Gastroesophageal sphincter (tissue), 4 donors: Measurements from ENCODE around the gene RNF213. TPM values are rescaled to one million over a fixed set of nuclear protein-coding genes. Genes with fewer than 3 reads are reported as not detected.

ENCODE experiments used
- ATAC-seq: fragments of 150-250 bp; one replicate; pipeline ENCODE4 v1.9.1; 2016; ENCODE audit warnings: mild to moderate bottlenecking, moderate library complexity
- H3K27ac ChIP-seq, 4 donors: fragments of 200-600 bp; sonication (generic) in 3 of 4; 1 replicate in 3 of 4; 2 replicates in 1 of 4; pipeline ENCODE4 v1.5.1; 2016 to 2019
- H3K27me3 ChIP-seq: fragments of 200-600 bp; sonication (generic); one replicate; pipeline ENCODE4 v1.5.1; 2019
- H3K36me3 ChIP-seq, 2 donors: fragments of 200-600 bp; sonication (generic); one replicate each; pipeline ENCODE4 v1.5.1; 2019; ENCODE audit warnings: control low read depth in 1 of 2
- H3K4me1 ChIP-seq, 3 donors: fragments of 200-600 bp; sonication (generic); 1 replicate in 2 of 3; 2 replicates in 1 of 3; pipeline ENCODE4 v1.5.1; 2016 to 2019; ENCODE audit warnings: control low read depth in 2 of 3
- H3K4me3 ChIP-seq, 2 donors: fragments of 200-600 bp; sonication (generic); one replicate each; pipeline ENCODE4 v1.5.1; 2019; ENCODE audit warnings: mild to moderate bottlenecking in 1 of 2, moderate library complexity in 1 of 2
- H3K9me3 ChIP-seq, 3 donors: fragments of 200-600 bp; sonication (generic); one replicate each; pipeline ENCODE4 v1.5.1; 2017 to 2019; ENCODE audit warnings: control low read depth in 2 of 3
- CTCF ChIP-seq, 4 experiments: fragments of 200-600 bp in 2 of 4; fragments of 450-650 bp in 2 of 4; sonication (generic) in 1 of 4; IDR thresholded peaks; one replicate each; pipeline ENCODE4 v1.5.1; 2017 to 2019; ENCODE audit warnings: antibody characterized with exemption in 4 of 4, mild to moderate bottlenecking in 2 of 4, moderate library complexity in 2 of 4
- EP300 ChIP-seq: sonication (generic); formaldehyde crosslinking; IDR thresholded peaks from one replicate; pipeline ENCODE4 v1.6.1; 2017; ENCODE audit warnings: antibody characterized with exemption, mild to moderate bottlenecking
- POLR2A ChIP-seq, 2 donors: fragments of 450-650 bp; IDR thresholded peaks; one replicate each; pipeline ENCODE4 v1.6.1; 2017; ENCODE audit warnings: antibody characterized with exemption in 2 of 2, mild to moderate bottlenecking in 2 of 2, moderate library complexity in 1 of 2
- POLR2AphosphoS5 ChIP-seq: sonication (generic); formaldehyde crosslinking; IDR thresholded peaks from one replicate; pipeline ENCODE4 v1.6.1; 2017; ENCODE audit warnings: antibody characterized with exemption
- WGBS, 2 donors: methylation state at CpG; one replicate each; pipeline ENCODE4 v1.1.5; 2018; ENCODE audit warnings: low coverage in 1 of 2; 5-methylcytosine and 5-hydroxymethylcytosine counted together
- small RNA-seq, 4 donors: library from RNA; depleted of rRNA; stranded (forward); fragments of <200 nt; gene quantifications; one replicate each; pipeline ENCODE3, GENCODE V24; 2016
- total RNA-seq, 4 donors: library from RNA; depleted of rRNA; stranded (reverse); fragments of >200 nt; gene quantifications; one replicate each; pipeline ENCODE4 v1.1.0, GENCODE V29; 2016

Gene RNF213
- total RNA-seq, 4 donors from 2014 or later: 59.2 to 87.6 (median 67.8) TPM

GRCh38 chr17:80447790-80448189 lies 187.1 kb downstream of the RNF213 start:
- no peak for TF ChIP-seq POLR2AphosphoS5
- TF ChIP-seq EP300: no peak
- no peak for TF ChIP-seq POLR2A (IDR thresholded peaks at IDR 0.05)
- TF ChIP-seq CTCF (IDR thresholded peaks at IDR 0.05): no peak
- WGBS, 2 donors: no CpG with 5 or more reads among the region's 4 CpGs
- H3K4me3 ChIP-seq: no peak overlapping the region

More at GRCh38 chr17:80447790-80448189, 187.1 kb downstream of the RNF213 start:
- H3K4me1 ChIP-seq: peaks cover 0 to 18% (median 0%) of the 10 kb centered on the region in 3 donors
- H3K27ac ChIP-seq: no peak overlapping the region
- no peaks in the 10 kb centered on the region for H3K9me3 ChIP-seq
- no peaks in the 10 kb centered on the region for H3K36me3 ChIP-seq
- H3K27me3 ChIP-seq: no peaks in the 10 kb centered on the region
- ATAC-seq: no peak

Small RNA genes lying within 50 kb of the gene (small RNA-seq; reads per million reads assigned to genes)
- 0 reads per million in 4 donors for gene MIR4730

Other genes with a start within 250 kb of the RNF213 start
- gene TBC1D16, start 225.0 kb upstream of the RNF213 start, total RNA-seq: 10 to 100 TPM; 26.5 to 44.3 (median 36.3) TPM
- 10 to 100 TPM in 1 of 4 donors, 1 to 10 TPM in 3; 4.3 to 17.3 (median 5.5) TPM for gene CCDC40, start 224.2 kb upstream of the RNF213 start, total RNA-seq
- gene GAA, start 159.3 kb upstream of the RNF213 start, total RNA-seq: 10 to 100 TPM; 35.6 to 73.2 (median 47.4) TPM
- gene EIF4A3, start 113.7 kb upstream of the RNF213 start, total RNA-seq: 10 to 100 TPM; 37.9 to 61.6 (median 49.0) TPM
- under 1 TPM in 2 of 4 donors, not detected in 2; 0.78 to 0.81 TPM for gene CARD14, start 90.8 kb upstream of the RNF213 start, total RNA-seq
- 10 to 100 TPM; 16.8 to 39.2 (median 18.2) TPM for gene SGSH, start 40.5 kb upstream of the RNF213 start, total RNA-seq
- 10 to 100 TPM in 3 of 4 donors, 1 to 10 TPM in 1; 7.9 to 19.7 (median 13.7) TPM for gene SLC26A11, start 40.4 kb upstream of the RNF213 start, total RNA-seq
- gene ENDOV, start 154.3 kb downstream of the RNF213 start, total RNA-seq: 10 to 100 TPM; 12.4 to 17.7 (median 15.4) TPM
- 1 to 10 TPM; 1.2 to 6.3 (median 3.8) TPM for gene NPTX1, start 215.8 kb downstream of the RNF213 start, total RNA-seq